Endodermal cell (in vitro differentiated cells): ENCODE measurements around the gene P2RX7. TPM values are rescaled to one million over a fixed set of nuclear protein-coding genes. Genes with fewer than 3 reads are reported as not detected.

ENCODE experiments used
- DNase-seq: peaks from one replicate; pipeline ENCODE4 v3.0.0-alpha.2; 2017
- H3K27ac ChIP-seq: 2 replicates; pipeline ENCODE4 v1.5.1; 2013; ENCODE audit warnings: mild to moderate bottlenecking, low read depth, low read length, moderate library complexity
- H3K27me3 ChIP-seq: 2 replicates; pipeline ENCODE4 v1.6.1; 2013; ENCODE audit warnings: mild to moderate bottlenecking, low read length, moderate library complexity; ENCODE audit not compliant: insufficient read depth, control insufficient read depth, poor library complexity, severe bottlenecking
- H3K36me3 ChIP-seq: 2 replicates; pipeline ENCODE4 v1.7.0; 2013; ENCODE audit warnings: mild to moderate bottlenecking, low read length, moderate library complexity; ENCODE audit not compliant: control insufficient read depth, insufficient read depth
- H3K4me1 ChIP-seq: one replicate; pipeline ENCODE4 v1.7.0; 2013; ENCODE audit warnings: low read length; ENCODE audit not compliant: control insufficient read depth, insufficient read depth
- H3K4me3 ChIP-seq: 2 replicates; pipeline ENCODE4 v1.5.1; 2013; ENCODE audit warnings: mild to moderate bottlenecking, low read length, moderate library complexity
- H3K9ac ChIP-seq: 2 replicates; pipeline ENCODE4 v1.6.1; 2013; ENCODE audit warnings: mild to moderate bottlenecking, low read length, moderate library complexity; ENCODE audit not compliant: poor library complexity, severe bottlenecking; ENCODE audit errors: extremely low read depth
- H3K9me3 ChIP-seq: 2 replicates; pipeline ENCODE4 v1.6.1; 2013; ENCODE audit warnings: mild to moderate bottlenecking, low read length, moderate library complexity; ENCODE audit not compliant: control insufficient read depth
- H3K27ac Mint-ChIP-seq: 2 replicates; pipeline ENCODE4 v1.8.0; 2020; ENCODE audit warnings: mixed read lengths
- H3K27me3 Mint-ChIP-seq: 2 replicates; pipeline ENCODE4 v1.8.0; 2021; ENCODE audit warnings: mild to moderate bottlenecking, mixed read lengths; ENCODE audit not compliant: insufficient read depth
- H3K36me3 Mint-ChIP-seq: 2 replicates; pipeline ENCODE4 v1.8.0; 2020; ENCODE audit warnings: low read depth, mixed read lengths
- H3K4me1 Mint-ChIP-seq: 2 replicates; pipeline ENCODE4 v1.8.0; 2020; ENCODE audit warnings: mixed read lengths
- H3K4me3 Mint-ChIP-seq: 2 replicates; pipeline ENCODE4 v1.8.0; 2020; ENCODE audit warnings: mild to moderate bottlenecking, moderate library complexity, mixed read lengths
- H3K9me3 Mint-ChIP-seq: 2 replicates; pipeline ENCODE4 v1.8.0; 2020; ENCODE audit warnings: mild to moderate bottlenecking, mixed read lengths
- WGBS, 2 experiments: methylation state at CpG; one replicate each; pipeline versions ENCODE4 v1.1.5 to v1.1.7; 2013; ENCODE audit warnings: missing lambda C conversion rate in 2 of 2, mixed read lengths in 1 of 2; ENCODE audit not compliant: insufficient coverage in 1 of 2, insufficient read length in 1 of 2; 5-methylcytosine and 5-hydroxymethylcytosine counted together
- total RNA-seq, 2 donors: library from RNA; stranded (reverse); fragmentation: NEBNext Ultra II Directional in 1 of 2; extraction: Animal tissue kit (Norgen Biotek cat#: 25700) in 1 of 2; gene quantifications; 2 replicates in 1 of 2; 3 replicates in 1 of 2; pipeline ENCODE4 v1.2.1, GENCODE V29; 2021
- TF ChIP-seq, protein P1 (sequence below): fragments of 200-600 bp; sonication (generic); conservative IDR thresholded peaks from 2 replicates; pipeline ENCODE4 v1.5.0; 2021; ENCODE audit warnings: antibody characterized with exemption, mild to moderate bottlenecking

The P2RX7 gene
- total RNA-seq, 2 donors from 2014 or later, result 0.18 TPM; not detected in 1

- H3K27me3 Mint-ChIP-seq, result no peaks in the 10 kb centered on the region
- peak; percentile 89 for DNase-seq
- H3K4me3 ChIP-seq, result no peak overlapping the region
- no peaks in the 10 kb centered on the region for H3K36me3 Mint-ChIP-seq
- no peak overlapping the region for H3K27ac ChIP-seq
- no peaks in the 10 kb centered on the region for H3K9me3 ChIP-seq
- no peak overlapping the region for H3K9ac ChIP-seq
- WGBS, 2 experiments, result 58 to 66% methylated on average over 8 of the region's 8 CpGs
- H3K4me1 Mint-ChIP-seq, result no peaks in the 10 kb centered on the region
- no peaks in the 10 kb centered on the region for H3K4me1 ChIP-seq
- H3K9me3 Mint-ChIP-seq, result no peaks in the 10 kb centered on the region
- H3K36me3 ChIP-seq, result no peaks in the 10 kb centered on the region
- TF ChIP-seq, protein P1, sequence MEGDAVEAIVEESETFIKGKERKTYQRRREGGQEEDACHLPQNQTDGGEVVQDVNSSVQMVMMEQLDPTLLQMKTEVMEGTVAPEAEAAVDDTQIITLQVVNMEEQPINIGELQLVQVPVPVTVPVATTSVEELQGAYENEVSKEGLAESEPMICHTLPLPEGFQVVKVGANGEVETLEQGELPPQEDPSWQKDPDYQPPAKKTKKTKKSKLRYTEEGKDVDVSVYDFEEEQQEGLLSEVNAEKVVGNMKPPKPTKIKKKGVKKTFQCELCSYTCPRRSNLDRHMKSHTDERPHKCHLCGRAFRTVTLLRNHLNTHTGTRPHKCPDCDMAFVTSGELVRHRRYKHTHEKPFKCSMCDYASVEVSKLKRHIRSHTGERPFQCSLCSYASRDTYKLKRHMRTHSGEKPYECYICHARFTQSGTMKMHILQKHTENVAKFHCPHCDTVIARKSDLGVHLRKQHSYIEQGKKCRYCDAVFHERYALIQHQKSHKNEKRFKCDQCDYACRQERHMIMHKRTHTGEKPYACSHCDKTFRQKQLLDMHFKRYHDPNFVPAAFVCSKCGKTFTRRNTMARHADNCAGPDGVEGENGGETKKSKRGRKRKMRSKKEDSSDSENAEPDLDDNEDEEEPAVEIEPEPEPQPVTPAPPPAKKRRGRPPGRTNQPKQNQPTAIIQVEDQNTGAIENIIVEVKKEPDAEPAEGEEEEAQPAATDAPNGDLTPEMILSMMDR, result peak; percentile 99
- no peak overlapping the region for H3K27ac Mint-ChIP-seq
- no peaks in the 10 kb centered on the region for H3K27me3 ChIP-seq
- H3K4me3 Mint-ChIP-seq, result no peak overlapping the region
These were observed 22.3 kb upstream of the P2RX7 start for GRCh38 chr12:121110211-121110940.

GRCh38 chr12:121111684-121112083 lies 21.0 kb upstream of the P2RX7 start:
- H3K27me3 Mint-ChIP-seq, result peaks cover 2% of the 10 kb centered on the region
- WGBS, 2 experiments, result 90 to 95% methylated on average over 9 of the region's 9 CpGs

DNA sequence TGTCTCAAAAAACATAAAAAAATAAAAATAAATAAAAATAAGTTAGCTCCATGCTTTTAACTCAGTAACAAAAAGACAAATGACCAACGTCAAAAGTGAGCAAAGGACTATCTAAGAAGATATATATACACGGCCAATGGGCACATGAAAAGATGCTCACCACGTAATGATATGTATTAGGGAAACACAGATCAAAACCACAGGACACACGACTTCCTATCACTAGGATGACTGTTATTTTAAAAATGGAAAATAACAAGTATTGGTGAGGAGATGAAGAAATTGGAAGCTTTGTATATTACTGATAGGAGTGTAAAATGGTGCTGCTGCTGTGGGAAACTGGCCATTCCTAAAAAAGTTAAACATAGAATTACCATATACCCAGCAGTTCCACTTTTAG lies 20.2 kb upstream of the P2RX7 start:
- Mint-ChIP-seq H3K4me1 (no peaks in the 10 kb centered on the region), H3K27ac (no peak overlapping the region), H3K4me3 (no peak overlapping the region), H3K27me3 (peaks cover 3% of the 10 kb centered on the region), H3K36me3 (no peaks in the 10 kb centered on the region), H3K9me3 (no peaks in the 10 kb centered on the region)
- TF ChIP-seq, protein P1, result no peak
- Histone ChIP-seq H3K27ac (no peak overlapping the region), H3K36me3 (no peaks in the 10 kb centered on the region), H3K4me3 (no peak overlapping the region), H3K4me1 (no peaks in the 10 kb centered on the region), H3K9me3 (no peaks in the 10 kb centered on the region), H3K9ac (no peak overlapping the region), H3K27me3 (no peaks in the 10 kb centered on the region)
- DNase-seq, result no peak
- WGBS, 2 experiments, result 83 to 91% methylated on average over 1 to 4 of the region's 4 CpGs

More at GRCh38 chr12:121111684-121112083, 21.0 kb upstream of the P2RX7 start:
- Mint-ChIP-seq H3K4me1 (no peaks in the 10 kb centered on the region), H3K9me3 (no peaks in the 10 kb centered on the region), H3K36me3 (no peaks in the 10 kb centered on the region), H3K4me3 (no peak overlapping the region), H3K27ac (no peak overlapping the region)
- no peaks in the 10 kb centered on the region for H3K27me3 ChIP-seq
- no peak overlapping the region for H3K9ac ChIP-seq
- no peak for DNase-seq
- H3K9me3 ChIP-seq, result no peaks in the 10 kb centered on the region
- TF ChIP-seq, protein P1, result no peak
- H3K4me1 ChIP-seq, result no peaks in the 10 kb centered on the region
- no peak overlapping the region for H3K27ac ChIP-seq
- H3K4me3 ChIP-seq, result no peak overlapping the region
- H3K36me3 ChIP-seq, result no peaks in the 10 kb centered on the region
